Upper lobe of left lung (tissue), 6 donors: ENCODE measurements around the gene SRPX. TPM values are rescaled to one million over a fixed set of nuclear protein-coding genes. Genes with fewer than 3 reads are reported as not detected.

ENCODE experiments used
- ATAC-seq, 2 donors: fragments of 200-7000 bp; cut with Tn5 transposase; one replicate each; pipeline ENCODE4 v1.9.1; 2022; ENCODE audit warnings: mild to moderate bottlenecking in 2 of 2, moderate library complexity in 2 of 2; ENCODE audit not compliant: low FRiP score in 2 of 2
- DNase-seq, 2 donors: peaks; one replicate each; pipeline ENCODE4 v3.0.0-alpha.2; 2019 to 2020
- H3K27ac ChIP-seq, 4 donors: fragments of 200-600 bp; sonication (generic); one replicate each; pipeline ENCODE4 v1.5.1; 2016 to 2019
- H3K27me3 ChIP-seq, 4 donors: fragments of 200-600 bp; sonication (generic); one replicate each; pipeline ENCODE4 v1.5.1; 2017 to 2019
- H3K36me3 ChIP-seq, 4 donors: fragments of 200-600 bp; sonication (generic); one replicate each; pipeline ENCODE4 v1.5.1; 2016 to 2019
- H3K4me1 ChIP-seq, 4 donors: fragments of 200-600 bp; sonication (generic); one replicate each; pipeline ENCODE4 v1.5.1; 2018 to 2019
- H3K4me3 ChIP-seq, 4 donors: fragments of 200-600 bp; sonication (generic); one replicate each; pipeline ENCODE4 v1.5.1; 2017 to 2019; ENCODE audit warnings: mild to moderate bottlenecking in 2 of 4, moderate library complexity in 1 of 4
- H3K9me3 ChIP-seq, 4 donors: fragments of 200-600 bp; sonication (generic); one replicate each; pipeline ENCODE4 v1.5.1; 2018 to 2019
- CTCF ChIP-seq, 6 experiments: fragments of 450-650 bp in 4 of 6; fragments of 200-600 bp in 2 of 6; sonication (generic) in 2 of 6; IDR thresholded peaks; one replicate each; pipeline ENCODE4 v1.5.1; 2016 to 2019; ENCODE audit warnings: antibody characterized with exemption in 6 of 6
- EP300 ChIP-seq, 4 donors: sonication (generic); formaldehyde crosslinking; IDR thresholded peaks; one replicate each; pipeline ENCODE4 v1.5.1; 2017; ENCODE audit warnings: antibody characterized with exemption in 4 of 4, control low read depth in 2 of 4
- POLR2A ChIP-seq, 4 donors: fragments of 450-650 bp; IDR thresholded peaks; one replicate each; pipeline ENCODE4 v1.5.1; 2016 to 2017; ENCODE audit warnings: antibody characterized with exemption in 4 of 4, mild to moderate bottlenecking in 2 of 4
- POLR2AphosphoS5 ChIP-seq, 2 donors: sonication (generic); formaldehyde crosslinking; IDR thresholded peaks; one replicate each; pipeline ENCODE4 v1.5.1; 2017; ENCODE audit warnings: antibody characterized with exemption in 2 of 2
- WGBS, 2 donors: methylation state at CpG; one replicate each; pipeline ENCODE4 v1.1.5; 2017 to 2018; 5-methylcytosine and 5-hydroxymethylcytosine counted together
- total RNA-seq, 6 donors: library from RNA; depleted of rRNA in 4 of 6; stranded (reverse); fragments of >200 nt in 4 of 6; gene quantifications; one replicate each; pipeline versions ENCODE4 v1.1.0 to v1.2.1, GENCODE V29; 2016 to 2021
- donor health status: DM: no; HTN: no; CAD: no; lungs with moderate emphysema.
- donor health status: DM: no; HTN: yes; CAD: no; lungs with severe emphysema.

Gene SRPX
- total RNA-seq, 6 donors from 2014 or later = 1.0 to 76.6 (median 41.3) TPM

GRCh38 chrX:38221391-38221929 lies 789 bp upstream of the SRPX start:
- Histone ChIP-seq H3K27ac (no peak overlapping the region), H3K27me3 (peaks cover 0 to 11% (median 0%) of the 10 kb centered on the region in 4 donors), H3K9me3 (no peaks in the 10 kb centered on the region), H3K4me1 (peaks cover 0 to 6% (median 2%) of the 10 kb centered on the region in 4 donors), H3K36me3 (no peaks in the 10 kb centered on the region), H3K4me3 (peak overlapping the region in 1 of 4 donors; percentile 56)
- DNase-seq (no peak), ATAC-seq (no peak)
- WGBS, 2 donors = 79 to 83% methylated on average over 3 to 10 of the region's 10 CpGs
- no peak for TF ChIP-seq POLR2A (IDR thresholded peaks at IDR 0.05)
- no peak for TF ChIP-seq POLR2AphosphoS5 (IDR thresholded peaks at IDR 0.05)
- TF ChIP-seq CTCF (IDR thresholded peaks at IDR 0.05) = no peak
- TF ChIP-seq EP300 (IDR thresholded peaks at IDR 0.05) = no peak

GRCh38 chrX:38220024-38220414 lies 652 bp downstream of the SRPX start:
- peak; percentile 50 to 51 for ATAC-seq
- no peaks in the 10 kb centered on the region for H3K36me3 ChIP-seq
- H3K27me3 ChIP-seq = peaks cover 0 to 11% (median 0%) of the 10 kb centered on the region in 4 donors
- WGBS, 2 donors = 33% methylated on average over 12 of the region's 14 CpGs; no CpG with 5 or more reads in 1 of the 2 donors
- TF ChIP-seq CTCF (IDR thresholded peaks at IDR 0.05) (peak in 2 of 6 experiments; percentile 13 to 20), POLR2A (IDR thresholded peaks at IDR 0.05) (no peak)
- peak overlapping the region; percentile 33 to 56 (median 48) for H3K4me3 ChIP-seq
- H3K9me3 ChIP-seq = no peaks in the 10 kb centered on the region
- no peak for DNase-seq
- peaks cover 0 to 6% (median 2%) of the 10 kb centered on the region in 4 donors for H3K4me1 ChIP-seq
- peak overlapping the region in 2 of 4 donors; percentile 24 to 54 for H3K27ac ChIP-seq

- ATAC-seq (no peak), DNase-seq (no peak)
- Histone ChIP-seq H3K27ac (no peak overlapping the region), H3K9me3 (no peaks in the 10 kb centered on the region), H3K4me1 (peaks cover 0 to 6% (median 2%) of the 10 kb centered on the region in 4 donors), H3K36me3 (no peaks in the 10 kb centered on the region), H3K4me3 (no peak overlapping the region), H3K27me3 (peaks cover 0 to 11% (median 0%) of the 10 kb centered on the region in 4 donors)
- TF ChIP-seq POLR2A (IDR thresholded peaks at IDR 0.05) (no peak), EP300 (IDR thresholded peaks at IDR 0.05) (no peak), CTCF (IDR thresholded peaks at IDR 0.05) (no peak), POLR2AphosphoS5 (IDR thresholded peaks at IDR 0.05) (no peak)
- WGBS, 2 donors = 71 to 75% methylated on average over 5 of the region's 5 CpGs
Measured at GRCh38 chrX:38216642-38217041, 4.0 kb downstream of the SRPX start.

- H3K4me3 ChIP-seq = no peak overlapping the region
- no peak overlapping the region for H3K27ac ChIP-seq
- no peaks in the 10 kb centered on the region for H3K27me3 ChIP-seq
- H3K36me3 ChIP-seq = no peaks in the 10 kb centered on the region
- H3K4me1 ChIP-seq = no peaks in the 10 kb centered on the region
- ATAC-seq (peak in 1 of 2 donors; percentile 83), DNase-seq (no peak)
- 77 to 83% methylated on average over 11 of the region's 11 CpGs for WGBS, 2 donors
- no peaks in the 10 kb centered on the region for H3K9me3 ChIP-seq
- TF ChIP-seq POLR2AphosphoS5 (IDR thresholded peaks at IDR 0.05) = no peak
- TF ChIP-seq EP300 (IDR thresholded peaks at IDR 0.05) = no peak
- TF ChIP-seq POLR2A (IDR thresholded peaks at IDR 0.05) = no peak
- no peak for TF ChIP-seq CTCF (IDR thresholded peaks at IDR 0.05)
Measured at GRCh38 chrX:38214551-38215531, 5.8 kb downstream of the SRPX start.
